GM19324 (cell line): ENCODE results near the gene ATAD3B.
"Not testable (repeated sequence)": the region's sequence is repeated elsewhere in the genome, so short reads cannot be mapped to it uniquely, and the experiment has no call there.

Source experiments
- ATAC-seq: cut with Tn5 transposase; IDR thresholded peaks from one replicate; pipeline ENCODE4 v1.9.1; 2021; ENCODE audit warnings: mild to moderate bottlenecking, moderate library complexity; ENCODE audit not compliant: unreplicated experiment, low FRiP score

The ATAD3B gene

DNA sequence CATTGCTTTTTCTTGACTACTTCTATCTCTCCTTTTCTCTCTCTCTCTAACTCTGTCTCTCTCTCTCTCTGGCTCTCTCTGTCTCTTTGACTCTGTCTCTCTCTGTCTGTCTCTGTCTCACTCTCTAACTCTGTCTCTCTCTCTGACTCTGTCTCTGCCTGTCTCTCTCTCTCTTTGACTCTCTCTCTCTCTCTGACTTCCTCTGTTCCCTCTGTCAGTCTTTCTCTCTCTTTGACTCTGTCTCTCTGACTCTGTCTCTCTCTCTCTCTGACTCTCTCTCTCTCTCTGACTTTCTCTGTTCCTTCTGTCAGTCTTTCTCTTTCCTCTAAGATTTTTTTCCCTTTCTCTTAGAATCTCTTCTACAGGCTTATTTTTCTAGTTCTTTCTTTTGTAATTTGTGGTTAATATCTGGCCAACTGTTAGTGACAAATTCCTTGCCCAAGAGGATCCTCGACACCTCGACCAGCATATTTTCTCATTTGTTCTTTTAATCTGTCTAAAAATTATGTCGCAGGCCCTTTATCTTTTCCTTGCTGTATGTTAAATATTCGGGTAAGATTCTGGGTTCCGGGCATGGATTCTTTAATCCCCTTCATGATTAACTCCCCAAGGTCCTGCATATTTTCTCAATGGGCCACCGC lies 22.3 kb upstream of the ATAD3B start, which contains the start of gene ATAD3C:
Gene ATAD3C, plus strand, starts transcription at position 591 of the 641 bp plus-strand sequence. CDS start 995 bp downstream, outside the sequence.
- no peak for ATAC-seq

DNA sequence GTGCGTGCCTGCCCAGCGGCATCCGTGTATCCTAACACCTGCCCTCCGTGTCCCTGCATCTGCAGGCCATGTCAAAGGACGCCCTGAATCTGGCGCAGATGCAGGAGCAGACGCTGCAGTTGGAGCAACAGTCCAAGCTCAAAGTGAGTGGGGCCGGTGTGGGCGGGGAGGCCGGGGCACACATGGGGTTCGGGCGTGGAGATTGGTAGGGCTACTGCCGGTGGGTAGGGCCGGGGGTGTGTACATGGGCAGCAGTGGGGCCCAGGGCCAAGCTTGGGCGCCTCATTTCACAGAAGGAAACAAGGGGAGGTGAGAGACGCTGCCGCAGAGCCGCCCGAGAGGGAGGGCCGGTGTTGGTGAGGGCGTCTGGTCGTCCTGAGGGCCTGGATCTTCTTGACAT lies 20.9 kb upstream of the ATAD3B start:
- ATAC-seq, result not testable (repeated sequence)

DNA sequence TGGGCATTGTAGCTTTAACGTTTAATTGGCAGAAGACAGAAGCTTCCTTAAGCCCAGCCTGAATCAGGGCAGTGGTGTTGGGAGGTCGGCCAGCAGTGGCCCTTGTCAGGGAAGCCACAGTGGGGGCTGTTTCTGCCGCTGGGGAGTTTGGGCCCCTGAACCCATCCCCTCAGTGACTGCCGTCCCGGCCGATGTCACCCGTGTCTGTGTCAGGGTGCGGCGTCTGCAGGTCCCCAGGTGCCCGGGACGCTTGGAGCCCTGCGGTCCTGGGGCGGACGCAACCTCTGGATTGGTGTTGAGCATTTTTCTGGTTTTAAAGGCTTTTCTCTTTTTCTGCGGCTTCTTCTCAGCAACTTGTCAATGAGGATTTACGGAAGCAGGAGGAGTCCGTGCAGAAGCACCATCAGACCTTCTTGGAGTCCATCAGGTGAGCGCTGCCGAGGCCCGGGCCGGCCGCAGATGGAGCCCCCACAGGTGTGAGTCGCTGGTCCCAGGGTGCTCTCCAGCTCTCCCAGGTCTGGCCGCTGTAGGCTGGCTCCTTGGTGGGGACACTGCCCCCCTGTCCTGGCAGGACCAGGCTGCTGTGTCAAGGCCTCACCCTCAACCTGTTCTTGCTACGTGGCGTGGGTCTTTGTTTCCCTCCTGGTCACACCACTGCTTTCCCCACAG lies 19.7 kb upstream of the ATAD3B start:
- no peak for ATAC-seq

DNA sequence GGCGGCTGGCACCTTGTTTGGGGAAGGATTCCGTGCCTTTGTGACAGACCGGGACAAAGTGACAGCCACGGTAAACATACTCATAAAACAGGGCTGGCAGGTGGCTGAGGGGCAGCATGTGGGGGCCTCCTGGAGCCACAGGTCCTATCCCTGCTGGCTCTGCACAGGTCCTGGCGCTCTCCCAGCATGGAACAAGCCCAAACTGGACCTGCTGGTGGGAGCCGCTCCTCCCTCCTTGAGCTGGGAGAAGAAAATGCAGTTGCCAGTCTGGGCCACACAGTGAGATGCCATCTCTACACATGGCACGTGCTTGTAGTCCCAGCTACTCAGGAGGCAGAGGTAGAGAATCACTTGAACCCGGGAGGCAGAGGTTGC lies 19.2 kb upstream of the ATAD3B start:
- not testable (repeated sequence) for ATAC-seq

DNA sequence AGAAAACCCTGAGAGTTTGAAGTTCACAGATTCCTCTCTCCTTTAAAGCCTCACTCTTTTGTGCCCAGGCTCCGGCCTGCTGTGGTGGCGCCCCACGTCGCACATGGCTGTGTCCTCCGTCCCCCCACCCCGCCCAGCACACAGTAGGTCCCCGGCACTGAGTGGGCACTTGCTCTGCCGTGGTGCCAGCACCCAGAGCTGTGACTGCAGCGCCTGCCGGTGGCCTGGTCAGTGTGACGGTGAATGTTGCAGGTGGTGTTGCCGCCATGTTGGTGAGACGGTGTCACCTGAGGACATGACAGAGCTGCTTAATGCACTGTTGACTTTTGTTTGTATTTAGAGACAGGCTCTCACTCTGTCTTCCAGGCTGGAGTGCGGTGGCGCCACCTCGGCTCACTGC lies 18.7 kb upstream of the ATAD3B start:
- ATAC-seq, result no peak

DNA sequence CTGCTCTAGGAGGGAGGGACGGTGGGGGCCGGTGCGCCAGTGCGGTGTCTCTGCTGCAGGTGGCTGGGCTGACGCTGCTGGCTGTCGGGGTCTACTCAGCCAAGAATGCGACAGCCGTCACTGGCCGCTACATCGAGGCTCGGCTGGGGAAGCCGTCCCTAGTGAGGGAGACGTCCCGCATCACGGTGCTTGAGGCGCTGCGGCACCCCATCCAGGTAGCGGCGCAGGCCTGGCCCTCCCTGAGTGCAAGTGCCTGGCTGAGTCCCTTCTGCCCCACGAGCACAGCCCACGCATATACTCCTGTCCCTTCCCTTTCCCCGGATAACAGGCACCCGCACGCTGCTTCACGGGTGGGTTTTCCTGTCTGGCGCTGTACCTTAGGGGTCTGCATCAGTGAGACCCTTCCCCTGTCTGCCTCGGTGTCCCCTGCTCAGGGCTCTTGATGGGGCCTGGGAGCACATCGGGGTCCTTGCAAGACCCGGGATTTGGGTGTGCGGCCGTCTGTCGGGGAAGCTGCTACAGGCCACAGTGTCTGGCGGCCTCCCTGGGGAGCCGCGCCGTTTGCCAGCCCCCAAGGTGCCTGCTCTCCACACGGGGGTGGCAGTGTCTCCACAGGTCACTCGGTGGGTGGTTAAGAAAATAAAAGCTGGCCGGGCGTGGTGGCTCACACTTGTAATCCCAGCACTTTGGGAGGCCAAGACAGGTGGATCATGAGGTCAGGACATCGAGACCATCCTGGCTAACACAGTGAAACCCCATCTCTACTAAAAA lies 17.1 kb upstream of the ATAD3B start:
- ATAC-seq, result not testable (repeated sequence)

DNA sequence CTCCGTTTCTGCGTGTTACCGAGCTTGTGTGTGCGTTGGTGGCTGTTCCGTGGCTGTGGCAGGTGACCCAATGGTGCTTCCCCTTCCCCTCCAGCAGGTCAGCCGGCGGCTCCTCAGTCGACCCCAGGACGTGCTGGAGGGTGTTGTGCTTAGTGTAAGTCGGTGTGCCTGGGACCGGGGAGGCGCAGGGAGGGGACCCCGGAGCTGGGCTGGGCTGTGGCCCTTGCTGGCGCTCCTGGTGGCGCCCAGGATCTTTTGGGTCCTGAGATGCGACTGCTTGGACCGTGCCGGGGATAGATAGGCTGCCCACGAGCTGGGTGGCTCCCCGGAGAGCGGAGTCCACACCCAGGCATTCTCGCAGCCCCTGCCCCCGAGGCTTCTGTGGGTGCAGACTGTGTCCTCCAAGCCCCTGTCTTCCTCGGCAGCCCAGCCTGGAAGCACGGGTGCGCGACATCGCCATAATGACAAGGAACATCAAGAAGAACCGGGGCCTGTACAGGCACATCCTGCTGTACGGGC lies 16.1 kb upstream of the ATAD3B start:
- no peak for ATAC-seq

DNA sequence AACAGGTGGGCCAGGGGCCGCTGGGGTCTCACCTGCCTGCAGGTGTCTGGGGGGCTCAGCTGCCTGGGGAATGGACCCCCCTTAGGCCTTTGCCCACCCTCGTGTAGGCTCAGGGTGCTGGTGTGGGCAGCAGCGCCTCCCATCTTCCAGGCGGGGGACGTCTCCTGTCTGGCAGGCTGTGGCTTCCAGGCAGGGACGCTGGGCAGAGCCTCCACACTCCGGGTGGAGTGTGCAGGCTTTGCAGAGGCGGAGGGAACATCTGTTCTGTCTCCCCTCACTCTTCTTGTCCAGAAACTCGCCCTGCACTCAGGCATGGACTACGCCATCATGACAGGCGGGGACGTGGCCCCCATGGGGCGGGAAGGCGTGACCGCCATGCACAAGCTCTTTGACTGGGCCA lies 15.6 kb upstream of the ATAD3B start:
- not testable (repeated sequence) for ATAC-seq

DNA sequence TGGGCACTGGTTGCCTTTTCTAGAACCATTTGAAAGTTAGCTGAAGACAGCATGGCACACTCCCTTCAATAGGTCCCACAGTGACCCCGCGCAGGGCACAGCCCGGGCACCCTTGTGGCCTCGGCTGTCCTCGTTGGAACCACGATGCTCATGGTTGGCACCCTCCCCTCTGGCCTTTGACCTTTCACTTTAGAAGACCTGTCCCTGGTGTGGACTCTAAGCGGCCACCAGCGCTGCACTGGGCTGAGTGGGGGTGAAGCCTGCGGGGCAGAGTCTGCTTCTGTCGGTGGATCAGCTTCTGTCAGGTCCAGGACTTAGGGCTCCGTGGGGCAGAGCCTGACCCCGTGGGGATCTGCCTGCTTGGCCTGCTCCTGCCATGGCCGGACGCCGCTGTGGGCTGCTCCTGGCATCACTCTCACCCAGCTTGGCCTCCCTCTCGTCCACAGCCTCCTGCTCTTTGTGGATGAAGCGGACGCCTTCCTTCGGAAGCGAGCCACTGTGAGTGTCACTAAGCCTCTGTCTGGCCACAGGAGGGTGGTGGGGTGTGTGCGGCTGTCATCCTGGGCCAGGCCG lies 14.8 kb upstream of the ATAD3B start:
- not testable (repeated sequence) for ATAC-seq

DNA sequence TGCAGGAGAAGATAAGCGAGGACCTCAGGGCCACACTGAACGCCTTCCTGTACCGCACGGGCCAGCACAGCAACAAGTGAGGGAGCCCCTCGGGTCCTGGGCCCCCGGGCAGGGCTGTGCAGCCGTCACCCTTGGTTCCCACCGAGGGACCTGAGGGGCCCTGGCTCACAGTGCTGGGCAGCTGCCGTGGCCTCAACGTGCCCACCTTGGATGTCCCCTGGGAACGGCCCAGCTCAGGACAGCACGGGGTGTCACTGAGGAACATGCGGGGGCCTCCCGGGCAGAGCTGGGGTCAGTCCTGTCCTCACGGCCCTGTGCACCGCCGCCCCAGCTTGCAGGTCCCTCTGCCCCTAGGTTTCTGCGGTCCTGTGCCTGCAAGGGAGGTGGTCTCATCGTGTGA lies 12.4 kb upstream of the ATAD3B start:
- ATAC-seq, result not testable (repeated sequence)

DNA sequence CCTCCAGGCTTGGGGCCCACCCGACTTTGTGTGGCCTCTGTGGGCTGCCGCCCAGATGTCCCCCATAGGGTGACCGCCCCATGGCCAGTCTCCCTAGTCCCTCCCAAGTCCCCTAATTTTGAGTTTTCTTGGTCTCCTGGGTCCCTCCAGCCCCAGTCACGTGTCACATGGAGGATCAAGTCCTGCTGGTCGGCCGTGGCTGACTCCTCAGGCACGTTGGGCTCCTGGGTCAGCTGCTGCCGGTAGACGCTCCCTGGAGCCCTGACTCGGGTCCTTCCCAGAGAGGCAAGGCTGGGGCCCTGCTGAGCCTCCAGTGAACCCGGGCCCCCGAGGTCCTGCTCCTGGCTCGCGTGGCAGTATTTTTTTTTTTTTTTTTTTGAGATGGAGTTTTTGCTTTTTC lies 11.9 kb upstream of the ATAD3B start:
- ATAC-seq, result not testable (repeated sequence)

DNA sequence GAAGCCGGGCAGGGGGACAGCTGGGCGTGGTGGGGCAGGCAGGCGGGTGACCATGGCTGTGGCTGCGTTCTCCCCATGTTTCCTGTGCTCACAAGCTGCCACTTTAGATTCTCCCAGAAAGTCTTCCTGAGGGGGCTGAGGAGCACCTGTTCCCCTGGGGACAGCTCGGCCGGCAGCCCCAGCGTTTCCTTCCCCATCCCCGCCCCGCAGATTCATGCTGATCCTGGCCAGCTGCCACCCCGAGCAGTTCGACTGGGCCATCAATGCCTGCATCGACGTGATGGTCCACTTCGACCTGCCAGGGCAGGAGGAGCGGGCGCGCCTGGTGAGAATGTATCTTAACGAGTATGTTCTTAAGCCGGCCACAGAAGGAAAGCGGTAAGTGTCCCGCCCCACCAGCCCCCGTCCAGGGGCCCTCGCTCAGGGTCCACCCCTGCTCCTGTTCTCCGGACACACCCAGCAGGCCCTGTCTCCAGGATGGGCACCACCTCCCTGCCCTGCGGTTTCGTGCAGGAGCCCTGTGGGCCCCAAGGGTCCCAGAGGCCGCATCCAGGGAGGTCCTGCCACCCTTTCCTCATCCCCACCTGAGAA lies 10.9 kb upstream of the ATAD3B start:
- no peak for ATAC-seq

DNA sequence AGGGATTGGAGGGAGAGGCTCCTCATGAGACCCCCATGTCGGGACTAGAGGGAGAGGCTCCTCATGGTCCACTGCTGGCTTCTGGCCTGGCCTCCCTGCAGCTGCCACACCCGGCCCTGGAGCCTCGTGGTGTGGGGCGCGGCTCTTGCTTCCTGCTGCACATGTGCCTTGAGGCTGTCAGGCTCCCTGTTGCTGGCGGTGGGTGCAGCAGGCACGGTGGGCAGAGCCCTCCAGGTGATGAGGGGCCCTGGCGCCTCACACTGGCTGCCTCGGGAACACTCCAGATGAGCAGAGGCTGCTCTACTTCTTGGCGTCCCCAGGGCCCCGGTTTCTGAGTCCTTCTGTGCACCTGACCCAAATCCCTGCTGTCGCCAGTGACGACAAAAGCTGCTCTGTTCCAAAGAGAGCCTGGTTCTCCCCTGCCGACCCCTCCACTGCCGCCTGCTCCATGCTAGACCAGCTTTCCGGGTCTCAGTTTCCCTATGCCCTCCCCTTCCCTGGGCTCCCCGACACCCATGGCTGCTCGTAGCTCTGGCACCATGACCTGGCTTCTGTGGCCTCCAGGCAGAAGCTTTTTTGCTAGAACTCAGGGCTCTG lies 9.7 kb upstream of the ATAD3B start:
- no peak for ATAC-seq

DNA sequence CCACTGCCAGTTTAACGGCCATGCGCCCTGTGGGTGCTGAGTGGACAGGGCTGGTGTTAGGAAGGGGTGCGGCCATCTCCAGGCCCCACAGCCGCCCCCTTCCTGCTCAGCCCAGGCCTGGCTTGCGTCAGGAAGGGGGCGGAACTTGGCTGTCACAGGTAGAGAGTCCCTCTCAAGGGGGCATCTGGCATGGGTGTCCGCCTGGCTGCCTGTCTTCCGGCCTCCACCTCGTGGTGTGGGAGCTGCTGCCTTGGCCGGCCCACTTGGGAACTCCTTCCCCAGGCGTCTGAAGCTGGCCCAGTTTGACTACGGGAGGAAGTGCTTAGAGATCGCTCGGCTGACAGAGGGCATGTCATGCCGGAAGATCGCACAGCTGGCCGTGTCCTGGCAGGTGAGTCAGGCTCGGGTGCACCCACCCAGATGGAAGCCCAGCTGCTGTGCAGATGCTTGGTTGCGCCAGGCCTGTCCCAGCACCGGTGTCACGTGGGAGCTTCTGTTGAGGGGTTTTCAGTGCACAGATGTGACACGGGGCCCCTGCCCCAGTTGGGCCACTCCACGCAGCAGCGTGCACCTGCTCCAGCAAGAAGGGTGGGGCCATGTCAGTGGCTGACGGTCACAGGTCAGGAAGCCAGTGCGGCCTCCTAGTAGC lies 9.1 kb upstream of the ATAD3B start:
- ATAC-seq, result no peak

DNA sequence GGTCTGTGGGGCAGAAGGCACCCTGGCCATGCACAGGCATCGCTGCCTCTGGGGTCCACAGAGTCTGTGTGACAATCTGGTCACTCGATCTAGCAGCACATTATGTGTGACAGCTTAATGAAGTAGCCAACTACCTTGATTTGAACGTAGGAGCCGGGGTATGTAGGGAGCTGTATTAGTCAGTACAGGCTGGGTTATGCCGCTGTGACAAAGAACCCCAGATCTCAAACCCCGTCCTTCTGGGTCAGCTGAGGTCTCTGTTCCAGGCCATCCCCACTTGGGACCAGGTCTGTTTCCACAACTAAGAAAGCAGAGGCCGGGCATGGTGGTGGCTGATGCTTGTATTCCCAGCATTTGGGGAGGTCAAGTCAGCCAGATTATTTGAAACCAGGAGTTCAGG lies 8.3 kb upstream of the ATAD3B start:
- ATAC-seq, result no peak

DNA sequence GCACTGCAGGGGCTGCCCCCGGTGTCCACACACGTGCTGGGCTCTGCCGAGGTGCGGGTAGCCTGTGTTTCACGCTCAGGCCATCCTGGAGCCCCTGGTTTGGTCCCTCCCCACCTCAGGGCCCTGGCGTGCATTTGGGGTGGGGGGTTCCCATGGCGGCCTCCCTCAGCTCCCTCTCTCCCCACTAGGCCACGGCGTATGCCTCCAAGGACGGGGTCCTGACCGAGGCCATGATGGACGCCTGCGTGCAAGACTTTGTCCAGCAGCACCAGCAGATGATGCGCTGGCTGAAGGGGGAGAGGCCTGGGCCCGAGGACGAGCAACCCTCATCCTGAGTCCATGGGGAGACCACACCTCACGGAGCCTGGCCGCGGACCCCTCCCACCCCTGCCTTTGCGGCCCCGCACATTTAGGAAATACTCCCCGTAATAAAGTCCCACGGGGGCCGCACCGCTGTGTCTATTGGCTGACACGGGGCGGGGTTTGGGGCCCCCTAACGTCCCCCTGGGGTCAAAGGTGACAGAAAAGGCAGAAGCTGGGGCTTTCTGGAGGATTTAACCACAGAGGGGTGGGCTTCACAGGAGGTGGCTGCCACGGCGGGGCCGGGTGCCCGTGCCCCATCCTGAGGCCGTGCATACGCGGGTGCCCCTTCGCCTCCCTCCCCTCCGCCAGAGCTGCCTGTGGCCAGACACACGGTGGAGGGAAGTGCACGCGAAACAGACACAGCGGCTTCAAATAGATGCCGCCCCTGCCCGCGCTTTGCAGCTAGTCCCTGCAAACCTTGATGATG lies 3.2 kb upstream of the ATAD3B start:
- ATAC-seq, result not testable (repeated sequence)

DNA sequence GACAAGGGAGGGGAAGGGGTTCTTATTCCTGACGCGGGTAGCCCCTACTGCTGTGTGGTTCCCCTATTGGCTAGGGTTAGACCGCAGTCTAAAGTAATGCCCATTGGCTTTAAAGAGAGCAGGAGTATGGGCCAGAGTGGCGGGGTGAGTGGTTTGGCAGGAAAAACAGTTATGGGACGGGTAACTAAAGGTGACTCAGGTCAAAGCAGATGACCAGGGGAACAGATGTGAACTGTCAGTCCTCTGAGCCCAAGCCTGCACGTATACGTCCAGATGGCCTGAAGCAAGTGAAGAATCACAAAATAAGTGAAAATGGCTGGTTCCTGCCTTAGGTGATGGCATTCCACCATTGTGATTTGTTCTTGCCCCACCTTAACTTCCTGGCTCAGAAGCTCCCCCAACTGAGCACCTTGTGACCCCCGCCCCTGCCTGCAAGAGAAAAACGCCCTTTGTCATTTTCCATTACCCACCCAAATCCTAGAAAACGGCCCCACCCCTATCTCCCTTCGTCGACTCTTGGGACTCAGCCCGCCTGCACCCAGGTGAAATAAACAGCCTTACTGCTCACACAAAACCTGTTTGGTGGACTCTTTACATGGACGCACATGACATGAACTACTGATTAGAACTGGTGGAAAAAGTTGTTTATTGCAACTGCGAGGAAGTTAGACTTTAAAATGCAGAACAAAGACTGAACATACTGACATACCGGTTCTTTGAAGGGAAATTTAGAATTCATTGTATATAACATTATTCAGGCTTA lies 758 bp upstream of the ATAD3B start:
- ATAC-seq, result no peak
